NB4 (cell line): Measurements from ENCODE around the gene EID2B.

Source experiments
- DNase-seq: peaks from one replicate; pipeline ENCODE4 v3.0.0; 2010; ENCODE audit warnings: low read depth
- H3K4me3 ChIP-seq: one replicate; pipeline ENCODE4 v1.5.1; 2011; ENCODE audit warnings: mild to moderate bottlenecking, low read depth, low read length, moderate library complexity
- CTCF ChIP-seq: IDR thresholded peaks from one replicate; pipeline ENCODE4 v1.5.1; 2012; ENCODE audit warnings: low read depth, low read length
- MYC ChIP-seq: IDR thresholded peaks from 2 replicates; pipeline ENCODE4 v1.6.1; 2011; ENCODE audit warnings: low read depth, low read length
- POLR2A ChIP-seq: IDR thresholded peaks from 2 replicates; pipeline ENCODE4 v1.6.1; 2011; ENCODE audit warnings: mild to moderate bottlenecking; ENCODE audit not compliant: insufficient read length; ENCODE audit errors: extremely low read depth
- TF ChIP-seq, protein P1 (sequence below): IDR thresholded peaks from 2 replicates; pipeline ENCODE4 v1.6.1; 2011; ENCODE audit warnings: low read depth, low read length

The EID2B gene

GRCh38 chr19:39506944-39507714 is 25.5 kb downstream of the EID2B start:
- DNase-seq: no peak
- no peak overlapping the region for H3K4me3 ChIP-seq
- TF ChIP-seq CTCF (no peak), POLR2A (no peak), MYC (no peak)
- TF ChIP-seq, protein P1, sequence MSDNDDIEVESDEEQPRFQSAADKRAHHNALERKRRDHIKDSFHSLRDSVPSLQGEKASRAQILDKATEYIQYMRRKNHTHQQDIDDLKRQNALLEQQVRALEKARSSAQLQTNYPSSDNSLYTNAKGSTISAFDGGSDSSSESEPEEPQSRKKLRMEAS: no peak

- TF ChIP-seq POLR2A (no peak), MYC (no peak), CTCF (no peak)
- TF ChIP-seq, protein P1: no peak
- H3K4me3 ChIP-seq: no peak overlapping the region
- DNase-seq: no peak
Observed at GRCh38 chr19:39506598-39506943, 26.1 kb downstream of the EID2B start.

- peak; percentile 30 for TF ChIP-seq CTCF
- TF ChIP-seq POLR2A: no peak
- TF ChIP-seq MYC: peak; percentile 75
- TF ChIP-seq, protein P1: peak; percentile 86
- DNase-seq: peak; percentile 73
- H3K4me3 ChIP-seq: no peak overlapping the region
Observed at GRCh38 chr19:39502640-39503417, 29.8 kb downstream of the EID2B start.

DNA sequence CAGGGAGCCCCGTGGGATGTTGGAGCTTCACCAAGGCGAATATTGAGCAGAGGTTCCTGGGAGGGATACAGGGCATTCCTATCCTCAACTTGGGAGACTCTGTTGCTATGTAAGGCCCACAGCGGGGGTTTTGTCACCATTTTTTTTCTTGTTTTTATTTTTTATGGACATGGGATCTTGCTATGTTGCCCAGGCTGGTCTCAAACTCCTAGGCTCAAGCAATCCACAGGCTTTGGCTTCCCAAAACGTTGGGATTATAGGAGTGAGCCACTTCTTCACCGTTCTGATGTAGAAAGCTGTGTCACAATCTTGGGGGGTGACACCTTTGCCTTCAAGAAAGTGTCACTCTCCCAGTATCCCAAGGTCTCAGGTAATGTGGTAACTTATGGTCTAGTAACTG is 31.3 kb downstream of the EID2B start:
- no peak for TF ChIP-seq POLR2A
- TF ChIP-seq CTCF: no peak
- TF ChIP-seq MYC: no peak
- TF ChIP-seq, protein P1: no peak
- H3K4me3 ChIP-seq: no peak overlapping the region
- DNase-seq: no peak

DNA sequence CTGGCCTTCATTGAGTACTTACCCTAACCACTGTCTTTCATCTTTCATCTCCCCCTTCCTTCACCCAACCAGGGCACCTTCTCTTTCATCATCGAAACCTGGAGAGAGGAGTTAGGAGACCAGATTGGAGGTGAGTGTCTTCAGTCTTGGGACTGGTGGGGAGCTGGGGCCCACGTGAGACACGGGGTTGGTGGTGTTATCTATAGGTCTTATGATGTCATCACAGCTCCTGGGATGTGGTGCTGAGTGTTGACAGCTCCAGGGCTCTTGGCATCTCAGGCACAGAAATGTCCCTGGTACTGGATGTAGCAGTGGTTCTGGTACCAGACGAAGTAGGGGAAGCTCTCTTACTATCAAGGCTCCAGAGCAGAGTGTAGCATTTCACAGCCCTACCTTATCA is 32.1 kb downstream of the EID2B start:
- TF ChIP-seq, protein P1: no peak
- TF ChIP-seq MYC: no peak
- H3K4me3 ChIP-seq: no peak overlapping the region
- no peak for DNase-seq

- no peak for TF ChIP-seq POLR2A
- no peak for TF ChIP-seq CTCF
- TF ChIP-seq, protein P1: no peak
- no peak for TF ChIP-seq MYC
- no peak for DNase-seq
- no peak overlapping the region for H3K4me3 ChIP-seq
Observed at GRCh38 chr19:39499932-39500331, 32.7 kb downstream of the EID2B start.
